ENCODE data around the gene RARS2.
"Not testable (repeated sequence)": the region's sequence is repeated elsewhere in the genome, so short reads cannot be mapped to it uniquely, and the experiment has no call there.

RARS2 gene

GRCh38 chr6:87489326-87489725 lies 100.5 kb downstream of the RARS2 start:
- not testable (repeated sequence) for DNase-seq

DNA sequence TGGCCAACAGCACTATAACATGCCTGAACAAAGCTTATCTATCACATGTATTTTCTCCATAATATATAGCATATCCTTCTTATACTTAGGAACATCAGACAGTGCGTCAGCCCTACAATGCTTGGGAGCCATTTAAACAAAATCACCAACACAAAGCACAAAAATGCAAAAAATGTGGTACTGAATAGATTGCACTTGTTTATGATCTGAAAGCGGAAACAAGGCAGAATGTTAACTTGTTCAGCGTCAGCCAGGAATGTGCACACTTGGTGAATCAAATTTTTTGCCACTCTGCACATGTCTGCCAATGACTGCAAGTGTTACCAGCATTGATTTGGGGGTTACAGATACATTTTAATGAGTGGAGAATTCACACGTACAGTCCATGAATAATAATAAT lies 102.2 kb downstream of the RARS2 start:
- DNase-seq, result no peak

DNA sequence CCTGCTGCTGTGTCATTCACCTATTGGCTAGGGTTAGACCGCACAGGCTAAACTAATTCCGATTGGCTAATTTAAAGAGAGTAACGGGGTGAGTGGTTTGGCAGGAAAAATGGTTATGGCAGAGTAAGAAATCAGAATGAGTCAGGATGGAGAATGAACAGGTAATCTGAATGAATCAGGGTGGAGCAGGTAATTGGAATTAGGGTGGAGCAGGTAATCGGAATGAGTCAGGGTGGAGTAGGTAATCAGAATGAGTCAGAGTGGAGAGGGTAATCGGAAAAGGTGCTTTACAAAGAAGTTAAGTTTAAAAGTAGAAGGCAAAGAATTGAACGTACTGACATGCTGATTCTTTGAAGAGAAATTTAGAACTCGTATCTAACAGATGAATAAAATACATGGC lies 105.3 kb downstream of the RARS2 start:
- no peak for DNase-seq

- DNase-seq, result peak in 1 of 2 donors; percentile 11
These were observed 105.9 kb downstream of the RARS2 start for GRCh38 chr6:87483929-87484328.

- no peak for DNase-seq
These were observed 107.4 kb downstream of the RARS2 start for GRCh38 chr6:87482366-87482765.

DNA sequence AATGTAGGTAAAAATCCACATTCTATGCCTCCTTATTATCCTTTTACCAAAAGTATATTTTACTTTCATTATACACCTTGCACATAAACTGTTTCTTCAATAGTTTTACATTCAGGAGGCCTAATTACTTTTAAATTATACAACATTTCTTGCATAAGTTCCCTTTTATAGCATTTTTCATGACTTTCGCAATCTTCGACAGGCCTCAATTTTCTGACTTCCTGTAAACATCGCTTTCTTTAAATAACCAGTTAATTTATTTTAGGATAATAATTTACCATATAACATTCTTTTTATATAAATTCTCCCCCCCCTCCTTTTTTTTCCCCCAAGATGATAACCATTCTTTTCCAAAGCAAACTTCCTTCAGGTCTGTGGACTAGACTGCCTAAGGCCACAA lies 107.9 kb downstream of the RARS2 start:
- no peak for DNase-seq

- peak; percentile 36 to 62 for DNase-seq
These were observed 116.3 kb downstream of the RARS2 start for GRCh38 chr6:87473419-87473903.

DNA sequence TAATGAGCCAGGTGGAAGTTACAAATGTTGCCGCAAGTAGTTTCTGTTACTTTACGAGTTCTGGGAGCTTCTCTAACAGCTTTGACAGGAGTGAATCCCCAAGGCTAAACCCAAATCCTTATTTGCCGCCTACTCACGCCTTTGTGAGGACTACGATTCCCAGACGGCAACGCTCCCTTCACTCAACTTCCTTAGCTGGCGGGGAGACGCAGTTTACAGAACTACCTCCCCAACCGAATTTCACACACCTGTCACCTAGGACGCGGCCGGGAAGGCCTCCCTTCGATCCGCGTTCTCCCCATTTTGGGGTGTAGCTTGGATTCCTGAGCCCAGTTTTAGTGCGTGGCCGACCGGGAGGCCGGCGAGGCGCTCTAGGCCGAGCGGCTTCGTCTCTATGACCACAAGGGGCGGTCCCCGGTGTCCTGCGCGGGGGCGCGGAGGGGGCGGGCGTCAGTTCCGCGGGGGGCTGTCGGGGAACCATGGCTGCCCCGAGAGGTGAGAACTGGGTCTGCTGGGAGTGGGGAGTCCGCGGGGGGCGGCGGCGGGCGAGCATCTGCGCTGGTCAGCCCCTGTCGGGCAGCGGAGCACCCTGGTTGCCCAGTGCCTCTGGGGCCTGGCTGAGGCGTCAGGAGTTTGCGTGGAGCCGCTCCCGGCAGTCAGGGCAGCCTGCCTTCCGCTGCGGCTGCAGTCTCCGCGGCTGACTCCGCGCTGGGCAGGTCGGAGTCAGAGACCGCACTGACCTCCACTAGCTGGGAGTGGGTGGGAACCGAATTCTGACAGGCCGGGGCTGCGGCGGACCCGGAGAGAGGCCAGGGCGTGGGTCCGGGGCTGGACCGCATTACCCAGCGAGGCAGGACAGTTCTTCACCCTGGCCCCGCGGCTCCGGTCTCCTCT lies 117.0 kb downstream of the RARS2 start, which contains the start of gene SLC35A1:
Gene SLC35A1, plus strand, starts transcription at position 450 of the 894 bp plus-strand sequence. Its CDS starts 30 bp downstream, at position 480.
- peak; percentile 82 to 87 for DNase-seq

DNA sequence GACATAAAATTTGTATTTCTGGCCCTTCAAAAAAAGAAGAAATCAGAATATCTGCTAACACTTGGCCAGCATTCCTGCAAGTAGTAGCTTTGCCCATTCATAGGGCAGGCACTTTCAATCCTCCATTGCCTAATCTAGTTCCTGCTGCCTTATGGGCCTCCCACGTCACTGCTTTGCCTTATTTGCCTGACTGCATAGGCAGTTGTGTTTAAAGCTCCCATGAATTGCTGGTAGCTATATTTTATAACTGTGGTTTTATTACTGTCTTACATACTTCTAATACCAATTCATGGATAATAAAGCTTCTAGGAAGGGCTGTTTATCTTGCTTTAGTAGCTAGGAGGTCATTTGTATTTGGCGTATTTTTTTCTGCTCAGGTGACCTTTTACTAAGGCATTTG lies 124.7 kb downstream of the RARS2 start:
- no peak for DNase-seq

Measured in CD4-positive, alpha-beta T cell treated with Interferon alpha-2 for 1 hour (primary cell).